Psoas muscle (tissue), 8 donors: ENCODE results near the gene DTX4. TPM values are rescaled to one million over a fixed set of nuclear protein-coding genes. Genes with fewer than 3 reads are reported as not detected.
A peak's percentile ranks its signal among the peaks of the same experiment; 100 is the strongest.
"Not testable (repeated sequence)": the region's sequence is repeated elsewhere in the genome, so short reads cannot be mapped to it uniquely, and the experiment has no call there.

Experiments
- ATAC-seq, 4 donors: fragments of 200-7000 bp; cut with Tn5 transposase; one replicate each; pipeline ENCODE4 v1.9.1; 2020; ENCODE audit warnings: moderate library complexity in 3 of 4, mild to moderate bottlenecking in 2 of 4
- DNase-seq, 2 donors: peaks; one replicate each; pipeline ENCODE4 v3.0.0-alpha.2; 2020
- H3K27ac ChIP-seq: fragments of 200-600 bp; one replicate; pipeline ENCODE4 v1.8.0; 2022
- H3K27me3 ChIP-seq, 3 donors: fragments of 200-600 bp in 1 of 3; one replicate each; pipeline versions ENCODE4 v1.6.1 to v1.8.0; 2013 to 2022; ENCODE audit warnings: low read length in 2 of 3, mild to moderate bottlenecking in 2 of 3, moderate library complexity in 1 of 3; ENCODE audit not compliant: insufficient read depth in 3 of 3
- H3K36me3 ChIP-seq, 2 donors: fragments of 200-600 bp in 1 of 2; one replicate each; pipeline versions ENCODE4 v1.6.1 to v1.8.0; 2013 to 2022; ENCODE audit warnings: low read depth in 1 of 2, mild to moderate bottlenecking in 1 of 2, moderate library complexity in 1 of 2; ENCODE audit not compliant: insufficient read depth in 1 of 2
- H3K4me1 ChIP-seq: fragments of 200-600 bp; one replicate; pipeline ENCODE4 v1.8.0; 2022
- H3K4me3 ChIP-seq: fragments of 200-600 bp; one replicate; pipeline ENCODE4 v1.8.0; 2022; ENCODE audit warnings: mild to moderate bottlenecking
- H3K9me3 ChIP-seq: fragments of 200-600 bp; one replicate; pipeline ENCODE4 v1.8.0; 2022
- WGBS, 3 donors: extraction: QIAGEN DNeasy Blood & Tissue Kit; methylation state at CpG; one replicate each; pipeline versions ENCODE4 v1.1.6 to v1.1.7; 2013; 5-methylcytosine and 5-hydroxymethylcytosine counted together
- intact Hi-C, 2 donors: fragments of 100-400 bp; cut with DNase I; formaldehyde crosslinking; loops; one replicate each; pipeline versions ENCODE4 v1.11.0 to v1.14.2; 2022
- long read RNA-seq, 2 donors: library from polyadenylated mRNA; unstranded; transcript quantifications; one replicate each; pipeline ENCODE4 v2.0.0, GENCODE V29; 2021
- polyA plus RNA-seq, 3 donors: library from polyadenylated mRNA; stranded (reverse); fragments of 200-250 nt; gene quantifications; one replicate each; pipeline ENCODE4 v1.2.3, GENCODE V29; 2013
- total RNA-seq, 4 donors: library from RNA; stranded (reverse); fragmentation: NEBNext Ultra II Directional in 2 of 4; extraction: Animal tissue kit (Norgen Biotek cat#: 25700) in 2 of 4; gene quantifications; one replicate each; pipeline versions ENCODE4 v1.2.1 to v1.2.4, GENCODE V29; 2021 to 2023
- TF ChIP-seq, protein P1 (sequence below): fragments of 200-600 bp; IDR thresholded peaks from one replicate; pipeline ENCODE4 v1.8.0; 2022; ENCODE audit warnings: antibody characterized with exemption
- donor health status: healthy with polysubstance abuse.
- donor health status: DM: no; HTN: no; CAD: no; lungs with moderate emphysema.
- donor health status: Bipolar disorder and iron deficiency.
- donor health status: healthy.
- donor health status: DM: yes; HTN: yes; CAD: no.
- donor health status: DM: no; HTN: no; CAD: no.
- donor health status: DM: no; HTN: no; CAD: no.
- donor health status: DM: yes; HTN: yes; CAD: no.

The DTX4 gene
- total RNA-seq (1 to 10 TPM; 1.2 to 2.7 (median 2.3) TPM), polyA plus RNA-seq (under 1 TPM; 0.46 to 0.65 (median 0.60) TPM)
- long read RNA-seq, donor 1, partial matches to known transcripts = 0 of 1 reads
- long read RNA-seq, donor 1, other reads (novel, unspliced or antisense) = 1 of 1 reads
- long read RNA-seq, donor 2 = 0 reads

- ATAC-seq = peak; percentile 94 to 99 (median 98)
- Histone ChIP-seq H3K27me3 (peaks cover 0 to 27% (median 4%) of the 10 kb centered on the region in 3 donors), H3K4me1 (no peaks in the 10 kb centered on the region), H3K27ac (no peak within 1 kb of the TSS), H3K4me3 (peak within 1 kb of the TSS; percentile 72), H3K36me3 (no peaks in the 10 kb centered on the region), H3K9me3 (no peaks in the 10 kb centered on the region)
- WGBS, 3 donors = 1% methylated on average over 38 to 64 of the region's 64 CpGs
- intact Hi-C loops = loop anchor here (1.0 to 10.0 kb wide), 6 partner anchors 36 to 503 kb away; partner anchors contain the start of gene OR5A2 (in 1 of the 2)
- peak; percentile 90 to 95 for DNase-seq
- TF ChIP-seq, protein P1, sequence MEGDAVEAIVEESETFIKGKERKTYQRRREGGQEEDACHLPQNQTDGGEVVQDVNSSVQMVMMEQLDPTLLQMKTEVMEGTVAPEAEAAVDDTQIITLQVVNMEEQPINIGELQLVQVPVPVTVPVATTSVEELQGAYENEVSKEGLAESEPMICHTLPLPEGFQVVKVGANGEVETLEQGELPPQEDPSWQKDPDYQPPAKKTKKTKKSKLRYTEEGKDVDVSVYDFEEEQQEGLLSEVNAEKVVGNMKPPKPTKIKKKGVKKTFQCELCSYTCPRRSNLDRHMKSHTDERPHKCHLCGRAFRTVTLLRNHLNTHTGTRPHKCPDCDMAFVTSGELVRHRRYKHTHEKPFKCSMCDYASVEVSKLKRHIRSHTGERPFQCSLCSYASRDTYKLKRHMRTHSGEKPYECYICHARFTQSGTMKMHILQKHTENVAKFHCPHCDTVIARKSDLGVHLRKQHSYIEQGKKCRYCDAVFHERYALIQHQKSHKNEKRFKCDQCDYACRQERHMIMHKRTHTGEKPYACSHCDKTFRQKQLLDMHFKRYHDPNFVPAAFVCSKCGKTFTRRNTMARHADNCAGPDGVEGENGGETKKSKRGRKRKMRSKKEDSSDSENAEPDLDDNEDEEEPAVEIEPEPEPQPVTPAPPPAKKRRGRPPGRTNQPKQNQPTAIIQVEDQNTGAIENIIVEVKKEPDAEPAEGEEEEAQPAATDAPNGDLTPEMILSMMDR = peak; percentile 87
Measured at GRCh38 chr11:59171508-59172322, at the start of gene DTX4. DTX4 (plus strand) TSS chr11:59172132; CDS start chr11:59172596, 464 bp downstream.

- Histone ChIP-seq H3K4me1 (no peaks in the 10 kb centered on the region), H3K9me3 (no peaks in the 10 kb centered on the region), H3K4me3 (peak overlapping the region; percentile 46), H3K36me3 (no peaks in the 10 kb centered on the region), H3K27ac (no peak overlapping the region), H3K27me3 (peaks cover 0 to 2% (median 0%) of the 10 kb centered on the region in 3 donors)
- intact Hi-C loops = loop anchor here (5.0 to 10.0 kb wide), 2 partner anchors 84 to 481 kb away; no protein-coding TSS in a partner anchor
- ATAC-seq (peak; percentile 81 to 96 (median 88)), DNase-seq (peak; percentile 72 to 87)
- TF ChIP-seq, protein P1 = peak; percentile 95
- WGBS, 3 donors = 11 to 12% (median 11%) methylated on average over 20 of the region's 20 CpGs
Measured at GRCh38 chr11:59135648-59136461, 36.1 kb upstream of the DTX4 start.

DNA sequence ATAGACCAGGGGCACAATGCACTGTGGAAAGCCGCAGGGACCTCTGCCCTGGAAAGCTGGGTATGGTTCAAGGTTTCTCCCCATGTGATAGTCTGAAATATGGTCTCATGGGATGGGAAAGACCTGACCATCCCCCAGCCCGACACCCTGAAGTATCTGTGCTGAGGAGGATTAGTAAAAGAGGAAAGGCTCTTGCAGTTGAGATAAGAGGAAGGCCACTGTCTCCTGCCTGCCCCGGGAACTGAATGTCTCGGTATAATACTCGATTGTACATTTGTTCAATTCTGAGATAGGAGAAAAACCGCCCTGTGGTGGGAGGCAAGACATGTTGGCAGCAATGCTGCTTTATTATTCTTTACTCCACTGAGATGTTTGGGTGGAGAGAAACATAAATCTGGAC, 35.4 kb upstream of the DTX4 start:
- H3K4me1 ChIP-seq, H3K27ac ChIP-seq, H3K27me3 ChIP-seq, ATAC-seq, H3K36me3 ChIP-seq, DNase-seq, H3K4me3 ChIP-seq, H3K9me3 ChIP-seq: not testable (repeated sequence)
- WGBS, 3 donors = 80 to 85% (median 82%) methylated on average over 6 of the region's 6 CpGs
- intact Hi-C loops = loop anchor here (5.0 to 10.0 kb wide), 2 partner anchors 84 to 482 kb away; no protein-coding TSS in a partner anchor

- ATAC-seq = no peak
- DNase-seq = no peak
- H3K4me1 ChIP-seq = no peaks in the 10 kb centered on the region
- no peaks in the 10 kb centered on the region for H3K9me3 ChIP-seq
- intact Hi-C loops = loop anchor here (5.0 to 10.0 kb wide), 2 partner anchors 85 to 482 kb away; no protein-coding TSS in a partner anchor
- TF ChIP-seq, protein P1 = no peak
- H3K36me3 ChIP-seq = no peaks in the 10 kb centered on the region
- H3K27me3 ChIP-seq = peaks cover 0 to 2% (median 0%) of the 10 kb centered on the region in 3 donors
- no peak overlapping the region for H3K4me3 ChIP-seq
- 95 to 96% (median 95%) methylated on average over 17 of the region's 17 CpGs for WGBS, 3 donors
- H3K27ac ChIP-seq = no peak overlapping the region
Measured at GRCh38 chr11:59137190-59137589, 34.7 kb upstream of the DTX4 start.
